ENCODE measurements around the gene EXD1.
"Not testable (repeated sequence)": the region's sequence is repeated elsewhere in the genome, so short reads cannot be mapped to it uniquely, and the experiment has no call there.

- TF ChIP-seq, protein P1, sequence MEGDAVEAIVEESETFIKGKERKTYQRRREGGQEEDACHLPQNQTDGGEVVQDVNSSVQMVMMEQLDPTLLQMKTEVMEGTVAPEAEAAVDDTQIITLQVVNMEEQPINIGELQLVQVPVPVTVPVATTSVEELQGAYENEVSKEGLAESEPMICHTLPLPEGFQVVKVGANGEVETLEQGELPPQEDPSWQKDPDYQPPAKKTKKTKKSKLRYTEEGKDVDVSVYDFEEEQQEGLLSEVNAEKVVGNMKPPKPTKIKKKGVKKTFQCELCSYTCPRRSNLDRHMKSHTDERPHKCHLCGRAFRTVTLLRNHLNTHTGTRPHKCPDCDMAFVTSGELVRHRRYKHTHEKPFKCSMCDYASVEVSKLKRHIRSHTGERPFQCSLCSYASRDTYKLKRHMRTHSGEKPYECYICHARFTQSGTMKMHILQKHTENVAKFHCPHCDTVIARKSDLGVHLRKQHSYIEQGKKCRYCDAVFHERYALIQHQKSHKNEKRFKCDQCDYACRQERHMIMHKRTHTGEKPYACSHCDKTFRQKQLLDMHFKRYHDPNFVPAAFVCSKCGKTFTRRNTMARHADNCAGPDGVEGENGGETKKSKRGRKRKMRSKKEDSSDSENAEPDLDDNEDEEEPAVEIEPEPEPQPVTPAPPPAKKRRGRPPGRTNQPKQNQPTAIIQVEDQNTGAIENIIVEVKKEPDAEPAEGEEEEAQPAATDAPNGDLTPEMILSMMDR (conservative IDR thresholded peaks at IDR 0.05; ENCODE audit: low read length) = not testable (repeated sequence)
- not testable (repeated sequence) for TF ChIP-seq EZH2phosphoT487 (IDR thresholded peaks at IDR 0.05; ENCODE audit: borderline replicate concordance, low read depth, low read length)
These were observed 20.2 kb upstream of the EXD1 start for GRCh38 chr15:41250745-41251144.

Measured in OCI-LY7 (cell line).